GM19372 (cell line): ENCODE results near the gene MDM2.
"Not testable (repeated sequence)": the region's sequence is repeated elsewhere in the genome, so short reads cannot be mapped to it uniquely, and the experiment has no call there.

ENCODE experiments used
- ATAC-seq: cut with Tn5 transposase; IDR thresholded peaks from one replicate; pipeline ENCODE4 v1.9.1; 2021; ENCODE audit warnings: mild to moderate bottlenecking, low read depth, moderate library complexity; ENCODE audit not compliant: unreplicated experiment

Gene MDM2

GRCh38 chr12:68785358-68785757, 22.6 kb upstream of the MDM2 start:
- no peak for ATAC-seq

- no peak for ATAC-seq
Measured at GRCh38 chr12:68785823-68786222, 22.2 kb upstream of the MDM2 start.

GRCh38 chr12:68786929-68787328, 21.0 kb upstream of the MDM2 start:
- ATAC-seq, result no peak

- ATAC-seq, result no peak
Measured at GRCh38 chr12:68788554-68789143, 19.3 kb upstream of the MDM2 start.

- no peak for ATAC-seq
Measured at GRCh38 chr12:68789144-68789878, 18.7 kb upstream of the MDM2 start.

- no peak for ATAC-seq
Measured at GRCh38 chr12:68790081-68790951, 17.7 kb upstream of the MDM2 start.

- no peak for ATAC-seq
Measured at GRCh38 chr12:68790952-68791234, 17.1 kb upstream of the MDM2 start.

- ATAC-seq, result no peak
Measured at GRCh38 chr12:68791897-68792481, 16.0 kb upstream of the MDM2 start.

- peak; percentile 96 for ATAC-seq
Measured at GRCh38 chr12:68792952-68793351, 15.0 kb upstream of the MDM2 start.

- no peak for ATAC-seq
Measured at GRCh38 chr12:68793436-68793835, 14.5 kb upstream of the MDM2 start.

GRCh38 chr12:68793975-68794652, 13.9 kb upstream of the MDM2 start:
- ATAC-seq, result no peak

- ATAC-seq, result no peak
Measured at GRCh38 chr12:68794653-68795251, 13.2 kb upstream of the MDM2 start.

GRCh38 chr12:68796399-68796798, 11.6 kb upstream of the MDM2 start:
- ATAC-seq, result no peak

- no peak for ATAC-seq
Measured at GRCh38 chr12:68798882-68799234, 9.1 kb upstream of the MDM2 start.

GRCh38 chr12:68800294-68800693, 7.7 kb upstream of the MDM2 start:
- ATAC-seq, result no peak

- not testable (repeated sequence) for ATAC-seq
Measured at GRCh38 chr12:68801124-68801523, 6.9 kb upstream of the MDM2 start.

GRCh38 chr12:68802372-68802745, 5.6 kb upstream of the MDM2 start:
- ATAC-seq, result not testable (repeated sequence)

GRCh38 chr12:68802911-68803651, 4.9 kb upstream of the MDM2 start:
- not testable (repeated sequence) for ATAC-seq

- no peak for ATAC-seq
Measured at GRCh38 chr12:68803948-68804656, 3.9 kb upstream of the MDM2 start.
